Measurements from ENCODE around the gene RELL1.

GRCh38 chr4:37675587-37676290 lies 10.4 kb downstream of the RELL1 start:
- TF ChIP-seq, protein P1, sequence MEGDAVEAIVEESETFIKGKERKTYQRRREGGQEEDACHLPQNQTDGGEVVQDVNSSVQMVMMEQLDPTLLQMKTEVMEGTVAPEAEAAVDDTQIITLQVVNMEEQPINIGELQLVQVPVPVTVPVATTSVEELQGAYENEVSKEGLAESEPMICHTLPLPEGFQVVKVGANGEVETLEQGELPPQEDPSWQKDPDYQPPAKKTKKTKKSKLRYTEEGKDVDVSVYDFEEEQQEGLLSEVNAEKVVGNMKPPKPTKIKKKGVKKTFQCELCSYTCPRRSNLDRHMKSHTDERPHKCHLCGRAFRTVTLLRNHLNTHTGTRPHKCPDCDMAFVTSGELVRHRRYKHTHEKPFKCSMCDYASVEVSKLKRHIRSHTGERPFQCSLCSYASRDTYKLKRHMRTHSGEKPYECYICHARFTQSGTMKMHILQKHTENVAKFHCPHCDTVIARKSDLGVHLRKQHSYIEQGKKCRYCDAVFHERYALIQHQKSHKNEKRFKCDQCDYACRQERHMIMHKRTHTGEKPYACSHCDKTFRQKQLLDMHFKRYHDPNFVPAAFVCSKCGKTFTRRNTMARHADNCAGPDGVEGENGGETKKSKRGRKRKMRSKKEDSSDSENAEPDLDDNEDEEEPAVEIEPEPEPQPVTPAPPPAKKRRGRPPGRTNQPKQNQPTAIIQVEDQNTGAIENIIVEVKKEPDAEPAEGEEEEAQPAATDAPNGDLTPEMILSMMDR (IDR thresholded peaks at IDR 0.05; ENCODE audit: low read depth, low read length, poor library complexity, severe bottlenecking), result no peak
- no peak for TF ChIP-seq EZH2phosphoT487 (IDR thresholded peaks at IDR 0.05; ENCODE audit: borderline replicate concordance, low read length)
